Stimulated activated naive CD8-positive, alpha-beta T cell treated with anti-CD3 and anti-CD28 coated beads, Interleukin-15, Interleukin-2, amounts not matched to agents 100 U/mL and 50 U/mL, for 24 hours (primary cell): ENCODE measurements around the gene HECTD4.
"Not testable (repeated sequence)": the region's sequence is repeated elsewhere in the genome, so short reads cannot be mapped to it uniquely, and the experiment has no call there.

Experiments used
- ATAC-seq: fragments of 150-1000 bp; cut with Tn5 transposase; one replicate; pipeline ENCODE4 v1.10.0; 2021
- DNase-seq: peaks from one replicate; pipeline ENCODE4 v3.0.0; 2021

HECTD4 gene

DNA sequence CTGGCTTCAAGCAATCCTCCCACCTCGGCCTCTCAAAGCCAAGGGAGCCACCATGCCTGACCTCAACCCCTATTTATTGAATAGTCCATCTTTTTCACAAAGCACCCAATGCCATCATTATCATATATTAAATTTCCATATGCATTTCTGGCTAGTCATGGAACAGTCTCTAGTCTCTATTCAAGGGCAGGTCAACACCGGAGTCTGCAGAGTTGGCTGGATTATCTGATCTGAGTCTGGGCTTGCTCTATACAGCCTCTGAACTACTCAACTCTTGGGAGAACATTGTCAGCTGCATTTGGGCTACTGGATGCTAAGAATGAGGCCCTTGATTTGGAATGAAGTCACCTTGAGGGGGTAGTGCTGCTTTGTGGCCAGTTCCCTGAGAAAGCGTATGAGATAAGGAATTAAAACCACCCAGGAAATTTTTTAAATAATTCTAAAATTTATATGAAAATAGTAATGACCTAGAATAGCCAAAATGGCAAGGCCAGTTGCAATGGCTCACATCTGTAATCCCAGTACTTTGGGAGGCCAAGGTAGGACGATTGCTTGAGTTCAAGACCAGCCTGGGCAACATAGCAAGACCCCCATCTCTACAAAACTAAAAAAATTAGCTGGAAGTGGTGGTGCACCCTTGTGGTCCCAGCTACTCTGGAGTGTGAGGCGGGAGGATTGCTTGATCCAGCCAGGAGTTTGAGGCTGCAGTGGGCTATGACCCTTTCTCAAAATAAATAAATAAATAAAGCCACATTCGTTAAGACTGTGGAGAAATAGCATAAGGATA, 266.8 kb downstream of the HECTD4 start:
- ATAC-seq: no peak

DNA sequence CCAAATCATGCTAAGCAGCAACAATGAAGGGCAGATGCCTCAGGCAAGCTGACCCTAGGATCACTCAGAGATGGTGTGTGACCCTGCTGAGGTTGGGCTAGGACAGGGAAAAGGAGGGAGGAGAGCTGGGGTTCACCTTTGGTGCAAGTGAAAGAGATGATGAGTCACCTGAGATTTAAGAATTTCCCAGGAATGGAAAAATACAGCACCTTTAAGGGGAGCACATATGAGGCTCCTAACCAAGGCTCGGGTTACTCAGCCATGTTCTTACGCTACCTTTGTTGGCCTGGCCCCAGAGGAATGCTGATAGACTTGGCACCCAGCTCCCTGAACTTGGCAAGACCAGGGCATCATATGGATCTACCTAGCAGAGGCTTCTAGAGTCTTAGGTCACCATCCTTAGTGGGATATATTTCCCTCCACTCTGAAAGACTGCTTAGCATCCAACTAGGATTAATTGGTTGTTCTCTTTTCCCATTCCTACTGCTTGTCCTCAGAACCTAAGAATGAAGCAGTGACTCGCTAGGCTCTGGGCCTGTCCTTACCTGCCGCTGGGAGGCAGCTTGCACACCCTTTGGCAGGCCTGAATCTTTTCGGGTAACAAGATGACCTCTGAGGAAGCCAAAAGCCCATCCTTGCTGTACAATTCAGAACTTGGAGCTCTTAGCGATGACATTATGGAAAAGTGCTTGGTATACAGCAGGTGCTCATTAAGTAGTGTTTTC, 269.7 kb downstream of the HECTD4 start:
- DNase-seq: no peak
- peak; percentile 37 for ATAC-seq

More for the DNA sequence above, 266.8 kb downstream of the HECTD4 start:
- DNase-seq: no peak

- no peak for ATAC-seq
- no peak for DNase-seq
Measured at GRCh38 chr12:112111931-112112330, 270.3 kb downstream of the HECTD4 start.

DNA sequence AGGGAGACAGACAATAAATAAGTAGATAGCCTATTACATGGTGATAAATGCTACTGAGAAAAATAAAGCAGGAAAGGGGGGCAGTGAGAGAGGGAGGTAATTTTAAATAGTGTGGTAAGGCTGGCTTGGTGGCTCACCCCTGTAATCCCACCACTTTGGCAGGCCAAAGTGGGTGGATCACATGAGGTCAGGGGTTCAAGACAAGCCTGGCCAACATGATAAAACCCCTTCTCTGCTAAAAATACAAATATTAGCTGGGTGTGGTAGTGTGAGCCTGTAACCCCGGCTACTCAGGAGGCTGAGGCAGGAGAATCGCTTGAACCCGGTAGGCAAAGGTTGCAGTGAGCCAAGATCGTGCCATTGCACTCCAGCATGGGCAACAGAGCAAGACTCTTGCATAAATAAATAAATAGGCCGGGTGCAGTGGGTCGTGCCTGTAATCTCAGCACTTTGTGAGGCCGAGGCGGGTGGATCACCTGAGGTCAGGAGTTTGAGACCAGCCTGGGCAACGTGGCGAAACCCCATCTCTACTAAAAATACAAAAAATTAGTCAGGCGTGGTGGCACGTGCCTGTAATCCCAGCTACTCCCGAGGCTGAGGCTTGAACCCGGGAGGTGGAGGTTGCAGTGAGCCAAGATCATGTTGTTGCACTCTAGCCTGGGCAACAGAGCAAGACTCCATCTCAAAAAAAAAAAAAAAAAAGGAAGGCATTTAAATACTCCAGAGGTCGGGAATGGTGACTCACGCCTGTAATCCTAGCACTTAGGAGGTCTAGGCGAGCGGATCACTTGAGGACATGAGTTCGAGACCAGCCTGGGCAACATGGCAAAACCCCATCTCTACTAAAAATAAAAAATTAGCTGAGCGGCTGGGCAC, 271.2 kb downstream of the HECTD4 start:
- not testable (repeated sequence) for DNase-seq, ATAC-seq
